LNCaP clone FGC (cell line): ENCODE measurements around the gene TCERG1L.
"Not testable (repeated sequence)": the region's sequence is repeated elsewhere in the genome, so short reads cannot be mapped to it uniquely, and the experiment has no call there.

ENCODE experiments used
- DNase-seq: peaks from one replicate; pipeline ENCODE4 v3.0.0-alpha.2; 2011; ENCODE audit warnings: low read depth
- H3K4me3 ChIP-seq: 2 replicates; pipeline ENCODE4 v1.5.1; 2011; ENCODE audit warnings: mild to moderate bottlenecking, low read depth, low read length, control low read depth
- TF ChIP-seq, protein P1 (sequence below): IDR thresholded peaks from 2 replicates; pipeline ENCODE4 v1.5.1; 2012; ENCODE audit warnings: mild to moderate bottlenecking; ENCODE audit not compliant: control insufficient read depth, insufficient read depth; ENCODE audit errors: extremely low read depth

TCERG1L gene

DNA sequence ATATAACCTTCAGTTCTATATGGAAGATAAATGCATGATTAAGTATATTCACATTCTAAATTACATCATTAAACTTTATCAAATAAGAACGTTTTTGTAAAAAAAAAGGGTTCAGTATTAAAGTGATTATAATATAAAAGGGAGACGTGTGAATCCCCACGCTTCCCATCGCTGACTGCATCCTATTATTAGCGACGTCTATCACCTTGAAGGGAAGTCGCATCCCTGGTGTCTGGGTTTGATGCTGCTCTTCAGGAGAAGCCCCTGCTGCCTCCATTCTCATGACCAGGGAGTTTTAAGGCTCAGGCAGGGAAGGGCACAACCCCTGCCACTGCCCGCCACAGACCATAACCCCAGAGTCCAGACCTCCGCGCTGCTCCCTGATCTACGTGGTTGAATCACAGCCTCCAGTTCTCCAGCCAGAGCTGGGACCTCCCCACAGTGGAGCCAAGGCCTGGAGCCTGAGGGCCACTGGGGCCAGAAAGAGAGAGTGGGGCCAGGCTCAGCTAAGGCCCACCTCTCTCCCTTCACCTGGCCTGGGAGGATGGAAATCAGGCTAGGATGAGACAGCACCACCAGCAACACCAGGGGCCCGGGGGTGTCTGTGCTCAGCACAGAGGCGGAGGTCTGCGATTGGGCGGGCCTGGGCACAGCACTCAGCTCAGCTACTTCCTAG, 130.6 kb downstream of the TCERG1L start:
- TF ChIP-seq, protein P1, sequence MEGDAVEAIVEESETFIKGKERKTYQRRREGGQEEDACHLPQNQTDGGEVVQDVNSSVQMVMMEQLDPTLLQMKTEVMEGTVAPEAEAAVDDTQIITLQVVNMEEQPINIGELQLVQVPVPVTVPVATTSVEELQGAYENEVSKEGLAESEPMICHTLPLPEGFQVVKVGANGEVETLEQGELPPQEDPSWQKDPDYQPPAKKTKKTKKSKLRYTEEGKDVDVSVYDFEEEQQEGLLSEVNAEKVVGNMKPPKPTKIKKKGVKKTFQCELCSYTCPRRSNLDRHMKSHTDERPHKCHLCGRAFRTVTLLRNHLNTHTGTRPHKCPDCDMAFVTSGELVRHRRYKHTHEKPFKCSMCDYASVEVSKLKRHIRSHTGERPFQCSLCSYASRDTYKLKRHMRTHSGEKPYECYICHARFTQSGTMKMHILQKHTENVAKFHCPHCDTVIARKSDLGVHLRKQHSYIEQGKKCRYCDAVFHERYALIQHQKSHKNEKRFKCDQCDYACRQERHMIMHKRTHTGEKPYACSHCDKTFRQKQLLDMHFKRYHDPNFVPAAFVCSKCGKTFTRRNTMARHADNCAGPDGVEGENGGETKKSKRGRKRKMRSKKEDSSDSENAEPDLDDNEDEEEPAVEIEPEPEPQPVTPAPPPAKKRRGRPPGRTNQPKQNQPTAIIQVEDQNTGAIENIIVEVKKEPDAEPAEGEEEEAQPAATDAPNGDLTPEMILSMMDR: no peak
- no peak overlapping the region for H3K4me3 ChIP-seq
- no peak for DNase-seq

DNA sequence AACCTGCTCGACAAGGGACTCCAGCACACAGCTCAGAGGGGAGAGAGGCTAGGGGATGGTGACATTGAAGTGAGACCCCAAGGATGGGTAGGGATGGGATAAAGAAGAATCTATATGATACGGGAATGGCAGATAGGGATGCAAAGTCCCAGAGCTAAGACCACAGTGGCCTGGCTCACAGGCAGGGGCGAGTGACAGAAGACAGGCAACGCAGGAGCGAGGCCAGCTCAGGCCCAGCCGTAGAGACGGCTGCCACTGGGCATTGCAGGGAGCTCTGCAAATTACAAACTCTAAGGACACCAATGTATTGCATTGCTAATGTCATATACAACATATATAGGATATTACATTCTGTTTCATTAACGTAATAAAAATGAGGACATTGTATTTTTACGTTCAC, 131.4 kb downstream of the TCERG1L start:
- no peak overlapping the region for H3K4me3 ChIP-seq
- TF ChIP-seq, protein P1: no peak
- DNase-seq: no peak

DNA sequence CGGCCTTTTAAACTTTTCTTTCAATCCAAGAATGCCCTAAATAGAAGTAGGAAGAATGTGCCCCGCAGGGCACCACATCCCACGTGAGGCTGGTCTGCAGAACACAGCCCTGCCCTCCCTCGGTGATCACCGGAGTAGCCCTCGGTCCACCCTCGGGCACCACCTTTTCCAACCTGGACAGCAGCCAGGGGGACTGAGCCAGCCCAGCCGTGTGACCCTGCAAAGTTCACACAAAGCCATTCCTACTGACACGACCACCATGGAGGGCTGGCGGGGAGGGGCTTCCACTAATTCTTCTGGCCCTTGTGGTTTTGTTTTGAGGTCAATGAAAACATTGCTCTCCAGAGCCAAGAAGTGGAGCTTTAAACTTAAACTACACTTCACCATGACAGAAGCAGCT, 132.2 kb downstream of the TCERG1L start:
- TF ChIP-seq, protein P1: no peak
- H3K4me3 ChIP-seq: no peak overlapping the region
- no peak for DNase-seq

DNA sequence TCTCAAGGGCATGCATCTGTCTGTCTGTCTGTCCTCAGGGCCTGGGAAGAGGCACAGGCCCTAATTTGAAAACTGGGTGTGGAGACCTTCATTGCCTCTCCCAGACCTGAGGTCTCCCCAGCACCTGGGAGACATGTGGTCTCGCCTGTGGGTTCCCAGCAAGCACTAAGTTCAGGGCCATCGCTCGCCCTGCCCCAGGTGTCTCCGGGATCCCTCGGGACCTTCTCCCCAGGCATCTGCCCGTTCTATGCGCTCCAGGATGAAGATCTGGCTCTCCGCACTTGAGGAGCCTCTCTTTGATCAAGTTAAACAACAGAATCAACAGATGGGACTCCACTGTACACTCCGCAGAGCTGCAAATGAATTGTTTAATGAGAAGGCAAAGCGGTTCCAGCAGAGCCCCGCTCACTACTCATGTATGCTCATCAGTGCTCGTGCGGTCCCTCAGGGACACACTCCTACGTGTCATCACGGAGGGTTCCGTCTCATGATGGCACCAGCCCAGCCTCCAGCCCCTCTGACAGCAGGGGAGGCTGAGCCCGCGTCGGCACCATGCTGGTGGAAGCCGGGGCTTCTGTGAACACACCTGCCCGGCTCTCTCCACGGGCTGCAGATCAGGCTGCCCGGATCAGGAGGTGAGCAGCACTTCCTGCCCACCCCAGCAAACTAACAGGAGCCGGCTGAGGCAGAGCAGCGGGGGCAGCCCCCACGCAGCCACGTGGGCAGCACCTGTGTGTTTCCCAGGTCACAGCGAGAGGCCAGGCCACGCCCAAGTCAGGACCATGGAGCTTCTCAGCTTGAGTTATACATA, 132.8 kb downstream of the TCERG1L start:
- no peak overlapping the region for H3K4me3 ChIP-seq
- TF ChIP-seq, protein P1: no peak
- DNase-seq: no peak

DNA sequence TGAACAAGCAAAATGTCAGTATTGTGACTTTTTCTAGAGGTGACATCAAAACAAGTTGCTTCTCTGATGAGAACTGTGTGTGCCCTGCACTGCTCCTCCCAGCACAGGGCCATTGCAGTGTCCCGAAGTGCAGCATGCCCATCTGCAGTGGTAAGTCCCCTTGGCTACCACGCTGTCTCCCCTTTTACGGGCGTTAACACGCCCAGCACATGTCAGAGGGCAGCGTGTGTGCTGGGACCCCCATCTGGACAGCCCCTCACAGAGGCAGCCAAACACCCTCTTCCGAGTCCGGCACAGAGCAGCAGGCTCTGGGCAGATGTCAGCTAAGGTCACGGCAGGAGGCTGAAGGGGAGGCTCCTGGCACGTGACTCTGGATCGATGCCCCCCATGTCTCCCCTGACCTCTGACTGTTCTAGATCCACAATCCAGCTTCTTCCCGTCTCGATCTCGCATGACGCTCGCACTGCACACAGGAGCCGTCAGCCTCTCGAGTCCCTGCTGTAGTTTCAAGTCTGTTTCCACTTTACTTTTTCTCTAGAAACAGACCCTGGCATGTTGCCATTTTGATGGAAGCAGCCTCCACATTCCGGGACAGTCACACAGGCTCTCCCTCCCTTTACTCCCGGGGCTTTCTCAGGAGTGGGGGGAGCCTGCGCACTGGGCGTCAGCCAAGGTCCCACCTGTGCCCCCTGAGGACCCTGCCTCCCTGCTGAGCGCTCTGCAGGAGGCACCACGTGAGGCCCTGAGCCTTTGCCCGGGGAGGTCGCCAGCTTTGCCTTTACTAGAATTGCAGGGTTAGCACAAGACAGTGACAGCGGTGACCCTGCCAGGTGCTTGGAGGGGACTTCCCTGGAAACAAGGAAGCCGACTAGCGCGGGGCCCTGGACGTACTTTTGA, 133.8 kb downstream of the TCERG1L start:
- no peak for DNase-seq
- no peak overlapping the region for H3K4me3 ChIP-seq
- TF ChIP-seq, protein P1: no peak

DNA sequence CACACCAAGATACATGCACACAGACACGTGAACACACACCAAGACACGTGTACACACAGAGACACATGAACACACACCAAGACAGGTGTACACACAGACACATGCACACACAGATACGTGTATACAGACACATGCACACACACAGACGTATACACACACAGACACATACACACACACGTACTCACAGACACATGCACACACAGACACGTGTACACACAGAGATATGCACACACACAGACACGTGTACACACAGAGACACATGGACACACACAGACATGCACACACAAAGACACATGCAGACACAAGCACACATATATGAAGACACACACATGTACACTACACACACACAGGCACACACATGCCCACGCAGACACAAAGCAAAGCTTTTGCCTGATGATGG, 134.6 kb downstream of the TCERG1L start:
- no peak for DNase-seq
- no peak overlapping the region for H3K4me3 ChIP-seq
- TF ChIP-seq, protein P1: no peak

DNA sequence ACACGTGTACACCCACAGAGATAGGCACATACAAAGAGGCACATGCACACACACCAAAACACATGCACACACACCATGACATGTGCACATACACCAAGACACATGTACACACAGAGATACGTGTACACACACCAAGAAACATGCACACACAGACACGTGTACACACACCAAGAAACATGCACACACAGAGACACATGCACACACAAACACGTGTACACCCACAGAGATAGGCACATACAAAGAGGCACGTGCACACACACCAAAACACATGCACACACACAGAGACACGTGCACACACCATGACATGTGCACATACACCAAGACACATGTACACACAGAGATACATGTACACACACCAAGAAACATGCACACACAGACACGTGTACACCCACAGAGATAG, 135.2 kb downstream of the TCERG1L start:
- not testable (repeated sequence) for H3K4me3 ChIP-seq, DNase-seq
